HG02759 (cell line): ENCODE data around the gene CACNA2D3.

Experiments
- ATAC-seq: cut with Tn5 transposase; IDR thresholded peaks from one replicate; pipeline ENCODE4 v1.9.1; 2021; ENCODE audit warnings: mild to moderate bottlenecking, moderate library complexity; ENCODE audit not compliant: unreplicated experiment

The CACNA2D3 gene

GRCh38 chr3:54772746-54773145 lies 650.4 kb downstream of the CACNA2D3 start:
- ATAC-seq: no peak

GRCh38 chr3:54773271-54773670 lies 650.9 kb downstream of the CACNA2D3 start:
- no peak for ATAC-seq

- no peak for ATAC-seq
Observed at GRCh38 chr3:54776601-54777000, 654.2 kb downstream of the CACNA2D3 start.

- no peak for ATAC-seq
Observed at GRCh38 chr3:54777141-54777540, 654.8 kb downstream of the CACNA2D3 start.

GRCh38 chr3:54780336-54780735 lies 658.0 kb downstream of the CACNA2D3 start:
- no peak for ATAC-seq

- ATAC-seq: no peak
Observed at GRCh38 chr3:54781728-54782127, 659.4 kb downstream of the CACNA2D3 start.

- no peak for ATAC-seq
Observed at GRCh38 chr3:54783611-54784010, 661.3 kb downstream of the CACNA2D3 start.

- no peak for ATAC-seq
Observed at GRCh38 chr3:54784021-54784420, 661.7 kb downstream of the CACNA2D3 start.

- no peak for ATAC-seq
Observed at GRCh38 chr3:54785976-54786375, 663.6 kb downstream of the CACNA2D3 start.

GRCh38 chr3:54790051-54790450 lies 667.7 kb downstream of the CACNA2D3 start:
- no peak for ATAC-seq

GRCh38 chr3:54791501-54792156 lies 669.3 kb downstream of the CACNA2D3 start:
- no peak for ATAC-seq

- no peak for ATAC-seq
Observed at GRCh38 chr3:54792584-54792983, 670.2 kb downstream of the CACNA2D3 start.

- ATAC-seq: no peak
Observed at GRCh38 chr3:54793171-54793570, 670.8 kb downstream of the CACNA2D3 start.

GRCh38 chr3:54797111-54797510 lies 674.8 kb downstream of the CACNA2D3 start:
- ATAC-seq: no peak

- ATAC-seq: no peak
Observed at GRCh38 chr3:54800478-54800877, 678.1 kb downstream of the CACNA2D3 start.

- ATAC-seq: no peak
Observed at GRCh38 chr3:54801977-54802376, 679.6 kb downstream of the CACNA2D3 start.

GRCh38 chr3:54810401-54810800 lies 688.0 kb downstream of the CACNA2D3 start:
- no peak for ATAC-seq

GRCh38 chr3:54814224-54814623 lies 691.9 kb downstream of the CACNA2D3 start:
- no peak for ATAC-seq

- no peak for ATAC-seq
Observed at GRCh38 chr3:54817628-54818027, 695.3 kb downstream of the CACNA2D3 start.

- no peak for ATAC-seq
Observed at GRCh38 chr3:54818486-54818885, 696.1 kb downstream of the CACNA2D3 start.

- ATAC-seq: no peak
Observed at GRCh38 chr3:54818942-54819341, 696.6 kb downstream of the CACNA2D3 start.

- no peak for ATAC-seq
Observed at GRCh38 chr3:54819946-54820345, 697.6 kb downstream of the CACNA2D3 start.

- ATAC-seq: no peak
Observed at GRCh38 chr3:54822206-54822605, 699.9 kb downstream of the CACNA2D3 start.
